H9 (cell line): ENCODE measurements around the gene SPDYA. TPM values are rescaled to one million over a fixed set of nuclear protein-coding genes. Genes with fewer than 3 reads are reported as not detected.

Experiments used
- DNase-seq: peaks from one replicate; pipeline ENCODE4 v3.0.0-alpha.2; 2017
- H2AFZ ChIP-seq: one replicate; pipeline ENCODE4 v1.6.1; 2013; ENCODE audit warnings: mild to moderate bottlenecking, low read length, control low read depth, moderate library complexity
- H2AK5ac ChIP-seq: 2 replicates; pipeline ENCODE4 v1.6.1; 2013; ENCODE audit warnings: low read length, control low read depth, mixed read lengths; ENCODE audit not compliant: insufficient read length
- H2BK120ac ChIP-seq: one replicate; pipeline ENCODE4 v1.6.1; 2013; ENCODE audit warnings: low read depth, mild to moderate bottlenecking, low read length, control low read depth, inconsistent platforms; ENCODE audit not compliant: poor library complexity, severe bottlenecking
- H2BK12ac ChIP-seq: 2 replicates; pipeline ENCODE4 v1.6.1; 2013; ENCODE audit warnings: low read length, control low read depth, mixed read lengths, low read depth; ENCODE audit not compliant: insufficient read length
- H2BK15ac ChIP-seq: 2 replicates; pipeline ENCODE4 v1.6.1; 2013; ENCODE audit warnings: low read depth, low read length, control low read depth
- H2BK20ac ChIP-seq: one replicate; pipeline ENCODE4 v1.6.1; 2013; ENCODE audit warnings: low read depth, mild to moderate bottlenecking, low read length, control low read depth, inconsistent platforms; ENCODE audit not compliant: poor library complexity, severe bottlenecking
- H2BK5ac ChIP-seq: 2 replicates; pipeline ENCODE4 v1.6.1; 2013; ENCODE audit warnings: low read length, control low read depth, mixed read lengths; ENCODE audit not compliant: insufficient read length
- H3K14ac ChIP-seq: 2 replicates; pipeline ENCODE4 v1.6.1; 2013; ENCODE audit warnings: low read length, control low read depth; ENCODE audit not compliant: insufficient read depth
- H3K18ac ChIP-seq: 2 replicates; pipeline ENCODE4 v1.6.1; 2013; ENCODE audit warnings: low read depth, mild to moderate bottlenecking, mixed read lengths, low read length, control low read depth; ENCODE audit not compliant: insufficient read length
- H3K23ac ChIP-seq: 2 replicates; pipeline ENCODE4 v1.6.1; 2013; ENCODE audit warnings: low read length, control low read depth, mixed read lengths, low read depth; ENCODE audit not compliant: insufficient read length
- H3K23me2 ChIP-seq: 2 replicates; pipeline ENCODE4 v1.6.1; 2013; ENCODE audit warnings: low read depth, mild to moderate bottlenecking, mixed read lengths, low read length, control low read depth; ENCODE audit not compliant: insufficient read length, poor library complexity, severe bottlenecking
- H3K27ac ChIP-seq: 2 replicates; pipeline ENCODE4 v1.5.1; 2013; ENCODE audit warnings: low read length, control low read depth, mixed read lengths, low read depth; ENCODE audit not compliant: insufficient read length
- H3K27me3 ChIP-seq: 2 replicates; pipeline ENCODE4 v1.6.1; 2013; ENCODE audit warnings: low read length, control low read depth, inconsistent platforms; ENCODE audit not compliant: insufficient read depth
- H3K4ac ChIP-seq: 2 replicates; pipeline ENCODE4 v1.6.1; 2013; ENCODE audit warnings: low read depth, mild to moderate bottlenecking, control low read depth, inconsistent platforms, low read length, moderate library complexity
- H3K4me1 ChIP-seq: 2 replicates; pipeline ENCODE4 v1.6.1; 2013; ENCODE audit warnings: low read length, control low read depth, inconsistent platforms; ENCODE audit not compliant: insufficient read depth
- H3K4me2 ChIP-seq: 2 replicates; pipeline ENCODE4 v1.6.1; 2013; ENCODE audit warnings: low read length, control low read depth, mixed read lengths; ENCODE audit not compliant: insufficient read length, insufficient read depth
- H3K56ac ChIP-seq: 2 replicates; pipeline ENCODE4 v1.6.1; 2013; ENCODE audit warnings: low read depth, mild to moderate bottlenecking, mixed read lengths, low read length, control low read depth; ENCODE audit not compliant: insufficient read length
- H3K79me1 ChIP-seq: 2 replicates; pipeline ENCODE4 v1.6.1; 2013; ENCODE audit warnings: low read depth, mild to moderate bottlenecking, moderate library complexity, low read length, control low read depth, inconsistent platforms; ENCODE audit not compliant: insufficient read depth, poor library complexity, severe bottlenecking
- H3K79me2 ChIP-seq: 2 replicates; pipeline ENCODE4 v1.6.1; 2013; ENCODE audit warnings: low read length, control low read depth, inconsistent platforms; ENCODE audit not compliant: insufficient read depth
- H3K9ac ChIP-seq: 2 replicates; pipeline ENCODE4 v1.6.1; 2013; ENCODE audit warnings: low read length, control low read depth, mixed read lengths; ENCODE audit not compliant: insufficient read length; ENCODE audit errors: extremely low read depth
- H3K9me3 ChIP-seq: one replicate; pipeline ENCODE4 v1.6.1; 2013; ENCODE audit warnings: low read depth, low read length, inconsistent platforms; ENCODE audit not compliant: control insufficient read depth
- H3T11ph ChIP-seq: one replicate; pipeline ENCODE4 v1.6.1; 2013; ENCODE audit warnings: mild to moderate bottlenecking, low read length, control low read depth, inconsistent platforms
- H4K20me1 ChIP-seq: one replicate; pipeline ENCODE4 v1.6.1; 2013; ENCODE audit not compliant: control insufficient read depth, insufficient read length, insufficient read depth
- H4K5ac ChIP-seq: 2 replicates; pipeline ENCODE4 v1.6.1; 2013; ENCODE audit warnings: low read depth, mild to moderate bottlenecking, mixed read lengths, low read length, control low read depth; ENCODE audit not compliant: insufficient read length
- H4K8ac ChIP-seq: replicated peaks from 2 replicates; pipeline ENCODE4 v1.6.1; 2013; ENCODE audit warnings: low read length, control low read depth, mixed read lengths, low read depth; ENCODE audit not compliant: insufficient read length
- H4K91ac ChIP-seq: 2 replicates; pipeline ENCODE4 v1.6.1; 2013; ENCODE audit warnings: low read depth, mild to moderate bottlenecking, moderate library complexity, mixed read lengths, low read length, control low read depth; ENCODE audit not compliant: insufficient read length
- H3K27ac Mint-ChIP-seq, 3 experiments: 2 replicates in 2 of 3; 3 replicates in 1 of 3; pipeline ENCODE4 v1.8.0; 2020 to 2021; ENCODE audit warnings: mixed read lengths in 3 of 3, mild to moderate bottlenecking in 1 of 3, moderate library complexity in 1 of 3
- H3K27me3 Mint-ChIP-seq: 2 replicates; pipeline ENCODE4 v1.8.0; 2021; ENCODE audit warnings: low read depth, mild to moderate bottlenecking, moderate library complexity, mixed read lengths
- H3K36me3 Mint-ChIP-seq, 3 experiments: 2 replicates in 2 of 3; 3 replicates in 1 of 3; pipeline ENCODE4 v1.8.0; 2020 to 2021; ENCODE audit warnings: low read depth in 3 of 3, mixed read lengths in 3 of 3; ENCODE audit not compliant: insufficient read depth in 1 of 3
- H3K4me1 Mint-ChIP-seq, 2 experiments: 2 replicates each; pipeline ENCODE4 v1.8.0; 2020; ENCODE audit warnings: mixed read lengths in 2 of 2
- H3K4me3 Mint-ChIP-seq, 2 experiments: 2 replicates in 1 of 2; 3 replicates in 1 of 2; pipeline ENCODE4 v1.8.0; 2020 to 2021; ENCODE audit warnings: mild to moderate bottlenecking in 2 of 2, mixed read lengths in 2 of 2, moderate library complexity in 1 of 2
- H3K9me3 Mint-ChIP-seq, 2 experiments: 2 replicates in 1 of 2; 3 replicates in 1 of 2; pipeline ENCODE4 v1.8.0; 2020; ENCODE audit warnings: mild to moderate bottlenecking in 2 of 2, mixed read lengths in 2 of 2, moderate library complexity in 1 of 2
- whole genome bisulfite sequencing: extraction: QIAGEN DNeasy Blood & Tissue Kit; methylation state at CpG from one replicate; pipeline ENCODE4 v1.1.7; 2013; ENCODE audit warnings: missing lambda C conversion rate, low lambda C conversion rate, mixed read lengths; ENCODE audit not compliant: insufficient read length; ENCODE audit errors: extremely low coverage; 5-methylcytosine and 5-hydroxymethylcytosine counted together
- total RNA-seq: library from RNA; stranded (reverse); gene quantifications from 2 replicates; pipeline ENCODE4 v1.2.1, GENCODE V29; 2021
- TF ChIP-seq, protein P1 (sequence below): fragments of 200-600 bp; sonication (generic); conservative IDR thresholded peaks from 3 replicates; pipeline ENCODE4 v1.8.0; 2021; ENCODE audit warnings: antibody characterized with exemption, mild to moderate bottlenecking

SPDYA gene
- total RNA-seq, 1 experiment from 2014 or later, result 0.52 TPM

DNA sequence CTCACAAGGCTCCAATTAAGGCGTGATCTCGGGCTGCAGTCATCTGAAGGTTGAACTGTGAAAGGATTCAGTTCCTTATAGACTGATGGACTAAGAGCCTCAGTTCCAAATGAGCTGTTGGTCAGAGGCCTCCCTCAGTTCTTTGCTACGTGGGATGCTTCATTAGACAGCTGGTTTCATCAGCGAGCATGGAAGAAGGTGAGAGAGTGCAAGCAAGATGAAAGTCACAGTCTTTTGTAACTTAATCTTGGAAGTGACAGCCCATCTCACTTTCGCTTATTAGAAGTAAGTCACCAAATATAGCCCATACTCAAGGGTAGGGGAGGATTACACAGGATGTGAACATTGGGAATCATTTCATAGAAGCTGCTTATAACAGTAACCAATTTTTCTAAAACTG lies 32.2 kb upstream of the SPDYA start:
- Histone ChIP-seq H3K23me2 (no peaks in the 10 kb centered on the region), H3T11ph (no peak overlapping the region), H2BK5ac (no peak overlapping the region), H3K9me3 (no peaks in the 10 kb centered on the region), H3K27ac (no peak overlapping the region), H4K5ac (no peak overlapping the region), H3K79me2 (peaks cover 8% of the 10 kb centered on the region; the same call in 1 of the 2 replicates), H3K23ac (no peak overlapping the region), H3K4ac (no peak overlapping the region), H2AFZ (no peak overlapping the region), H2BK15ac (no peak overlapping the region), H4K8ac (no peak overlapping the region), H2BK20ac (no peak overlapping the region), H3K4me2 (no peak overlapping the region), H2BK120ac (no peak overlapping the region), H3K79me1 (peaks cover 12% of the 10 kb centered on the region), H2BK12ac (no peak overlapping the region), H2AK5ac (no peak overlapping the region), H4K20me1 (no peaks in the 10 kb centered on the region), H3K4me1 (no peaks in the 10 kb centered on the region), H3K14ac (no peak overlapping the region), H3K56ac (no peak overlapping the region), H4K91ac (no peak overlapping the region), H3K18ac (no peak overlapping the region), H3K27me3 (no peaks in the 10 kb centered on the region), H3K9ac (no peak overlapping the region)
- H3K27me3 Mint-ChIP-seq, result no peaks in the 10 kb centered on the region
- TF ChIP-seq, protein P1, sequence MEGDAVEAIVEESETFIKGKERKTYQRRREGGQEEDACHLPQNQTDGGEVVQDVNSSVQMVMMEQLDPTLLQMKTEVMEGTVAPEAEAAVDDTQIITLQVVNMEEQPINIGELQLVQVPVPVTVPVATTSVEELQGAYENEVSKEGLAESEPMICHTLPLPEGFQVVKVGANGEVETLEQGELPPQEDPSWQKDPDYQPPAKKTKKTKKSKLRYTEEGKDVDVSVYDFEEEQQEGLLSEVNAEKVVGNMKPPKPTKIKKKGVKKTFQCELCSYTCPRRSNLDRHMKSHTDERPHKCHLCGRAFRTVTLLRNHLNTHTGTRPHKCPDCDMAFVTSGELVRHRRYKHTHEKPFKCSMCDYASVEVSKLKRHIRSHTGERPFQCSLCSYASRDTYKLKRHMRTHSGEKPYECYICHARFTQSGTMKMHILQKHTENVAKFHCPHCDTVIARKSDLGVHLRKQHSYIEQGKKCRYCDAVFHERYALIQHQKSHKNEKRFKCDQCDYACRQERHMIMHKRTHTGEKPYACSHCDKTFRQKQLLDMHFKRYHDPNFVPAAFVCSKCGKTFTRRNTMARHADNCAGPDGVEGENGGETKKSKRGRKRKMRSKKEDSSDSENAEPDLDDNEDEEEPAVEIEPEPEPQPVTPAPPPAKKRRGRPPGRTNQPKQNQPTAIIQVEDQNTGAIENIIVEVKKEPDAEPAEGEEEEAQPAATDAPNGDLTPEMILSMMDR, result no peak
- H3K4me1 Mint-ChIP-seq, result peaks cover 0 to 5% of the 10 kb centered on the region in 2 experiments; a peak in 1 of 4 replicates
- no peak for DNase-seq
- no CpG with 5 or more reads among the region's 5 CpGs for WGBS
- H3K9me3 Mint-ChIP-seq, result no peaks in the 10 kb centered on the region
- H3K27ac Mint-ChIP-seq, result no peak overlapping the region; a peak in 1 of 7 replicates
- peaks cover 19 to 53% (median 49%) of the 10 kb centered on the region in 3 experiments; a peak in 6 of 7 replicates for H3K36me3 Mint-ChIP-seq
- H3K4me3 Mint-ChIP-seq, result no peak overlapping the region
